IPS-18a (cell line): ENCODE measurements around the gene OTUB2.

Experiments
- H3K27ac ChIP-seq: one replicate; pipeline ENCODE4 v1.5.1; 2013; ENCODE audit warnings: low read length
- H3K27me3 ChIP-seq: one replicate; pipeline ENCODE4 v1.6.1; 2013; ENCODE audit warnings: mild to moderate bottlenecking, low read length; ENCODE audit not compliant: control insufficient read depth, insufficient read depth
- H3K36me3 ChIP-seq: one replicate; pipeline ENCODE4 v1.6.1; 2013; ENCODE audit warnings: low read depth, low read length; ENCODE audit not compliant: control insufficient read depth
- H3K4me1 ChIP-seq: one replicate; pipeline ENCODE4 v1.6.1; 2013; ENCODE audit warnings: low read depth, low read length; ENCODE audit not compliant: control insufficient read depth
- H3K4me3 ChIP-seq: one replicate; pipeline ENCODE4 v1.5.1; 2013; ENCODE audit warnings: low read length
- H3K9ac ChIP-seq: one replicate; pipeline ENCODE4 v1.6.1; 2013; ENCODE audit warnings: mild to moderate bottlenecking, low read length, moderate library complexity
- H3K9me3 ChIP-seq: one replicate; pipeline ENCODE4 v1.6.1; 2013; ENCODE audit warnings: low read depth, low read length; ENCODE audit not compliant: control insufficient read depth

Gene OTUB2

DNA sequence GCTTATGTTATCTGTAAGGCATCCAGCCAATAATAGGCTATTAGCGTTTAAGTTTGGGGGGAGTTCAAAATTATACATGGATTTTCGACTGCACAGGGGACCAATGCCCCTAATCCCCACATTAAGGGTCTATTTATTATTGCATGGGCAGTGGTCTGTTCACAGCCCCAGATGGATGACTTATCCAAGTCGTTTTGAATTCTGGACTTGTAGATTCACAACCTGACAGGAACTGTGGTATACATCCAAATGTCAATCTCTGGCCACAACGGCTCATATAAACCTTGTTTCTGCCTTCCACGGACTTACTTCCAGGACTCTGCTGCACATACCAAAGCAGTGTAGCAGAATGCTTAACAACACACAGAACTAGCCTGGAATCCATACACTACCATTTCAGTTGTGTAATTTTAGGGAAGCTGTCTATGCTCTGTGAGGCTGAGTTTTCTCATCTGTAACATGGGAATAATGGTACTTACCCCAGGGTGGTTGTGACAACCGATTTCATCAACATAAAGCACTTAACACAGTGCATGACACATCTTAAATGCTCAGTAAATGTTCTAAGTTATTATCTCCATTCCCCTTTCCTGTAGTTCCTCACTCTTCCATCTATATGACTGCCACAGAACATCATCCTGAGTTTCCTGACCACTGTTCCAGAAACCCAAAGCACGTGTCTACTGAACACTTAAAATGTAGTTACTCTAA is 51.1 kb downstream of the OTUB2 start:
- peaks cover 9% of the 10 kb centered on the region for H3K9me3 ChIP-seq
- H3K4me1 ChIP-seq = peaks cover 4% of the 10 kb centered on the region
- H3K36me3 ChIP-seq = peaks cover 22% of the 10 kb centered on the region
- H3K4me3 ChIP-seq = no peak overlapping the region
- H3K27ac ChIP-seq = no peak overlapping the region
- no peaks in the 10 kb centered on the region for H3K27me3 ChIP-seq
- no peak overlapping the region for H3K9ac ChIP-seq

DNA sequence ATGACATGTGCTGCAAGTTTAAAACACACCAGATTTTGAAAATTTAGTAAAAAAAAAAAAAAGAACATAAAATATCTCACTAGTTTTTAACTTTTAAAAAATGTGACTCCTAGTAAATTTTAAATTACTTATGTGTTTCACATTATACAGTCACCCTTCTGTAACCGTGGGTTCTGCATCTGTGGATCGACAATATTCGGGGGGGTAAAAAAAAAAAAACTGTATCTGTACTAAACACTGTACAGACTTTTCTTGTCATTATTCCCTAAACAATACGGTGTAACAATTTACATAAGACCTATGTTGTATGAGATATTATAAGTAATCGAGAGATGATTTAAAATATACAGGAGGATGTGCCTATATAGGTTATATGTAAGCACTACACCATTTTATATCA is 51.7 kb downstream of the OTUB2 start:
- peaks cover 9% of the 10 kb centered on the region for H3K9me3 ChIP-seq
- H3K36me3 ChIP-seq = peaks cover 22% of the 10 kb centered on the region
- no peak overlapping the region for H3K9ac ChIP-seq
- no peak overlapping the region for H3K4me3 ChIP-seq
- peaks cover 4% of the 10 kb centered on the region for H3K4me1 ChIP-seq
- H3K27me3 ChIP-seq = no peaks in the 10 kb centered on the region
- no peak overlapping the region for H3K27ac ChIP-seq

DNA sequence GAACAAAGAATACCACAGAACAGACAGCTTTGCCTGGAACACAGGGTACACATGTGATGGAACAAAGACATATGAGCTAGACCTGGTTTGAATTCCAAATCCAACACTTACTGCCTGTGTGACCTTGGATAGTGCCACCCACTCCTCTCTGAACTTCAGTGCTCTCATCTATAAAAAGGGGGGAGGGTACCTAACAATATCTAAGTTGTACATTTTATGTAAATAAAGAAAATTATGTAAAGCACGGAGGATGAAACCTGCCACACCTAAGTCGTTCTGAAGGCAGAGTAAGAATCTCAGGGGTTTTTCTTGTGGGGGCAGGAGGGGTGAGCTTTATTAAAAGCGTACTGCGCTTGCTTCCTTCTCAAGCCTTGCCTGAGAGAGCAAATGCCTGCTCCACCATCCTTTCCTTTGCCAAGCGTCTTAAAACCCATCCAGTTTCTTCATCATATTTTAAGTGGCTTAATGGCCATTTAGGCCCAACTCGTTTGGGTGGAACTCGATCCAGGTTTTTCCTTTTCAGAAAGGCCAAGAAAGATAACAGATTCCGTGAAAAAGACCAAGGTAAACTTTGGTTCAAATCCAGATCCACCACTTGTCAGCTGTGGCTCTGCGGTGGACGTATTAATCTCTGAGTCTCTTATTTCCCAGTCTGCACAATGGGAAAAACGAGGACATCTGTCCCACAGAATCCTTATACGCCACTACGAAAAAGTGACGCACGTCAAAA is 53.9 kb downstream of the OTUB2 start:
- Histone ChIP-seq H3K9me3 (peaks cover 6% of the 10 kb centered on the region), H3K9ac (peak overlapping the region; percentile 86), H3K27me3 (no peaks in the 10 kb centered on the region), H3K4me3 (peak overlapping the region; percentile 94), H3K27ac (no peak overlapping the region), H3K4me1 (peaks cover 4% of the 10 kb centered on the region), H3K36me3 (peaks cover 22% of the 10 kb centered on the region)

DNA sequence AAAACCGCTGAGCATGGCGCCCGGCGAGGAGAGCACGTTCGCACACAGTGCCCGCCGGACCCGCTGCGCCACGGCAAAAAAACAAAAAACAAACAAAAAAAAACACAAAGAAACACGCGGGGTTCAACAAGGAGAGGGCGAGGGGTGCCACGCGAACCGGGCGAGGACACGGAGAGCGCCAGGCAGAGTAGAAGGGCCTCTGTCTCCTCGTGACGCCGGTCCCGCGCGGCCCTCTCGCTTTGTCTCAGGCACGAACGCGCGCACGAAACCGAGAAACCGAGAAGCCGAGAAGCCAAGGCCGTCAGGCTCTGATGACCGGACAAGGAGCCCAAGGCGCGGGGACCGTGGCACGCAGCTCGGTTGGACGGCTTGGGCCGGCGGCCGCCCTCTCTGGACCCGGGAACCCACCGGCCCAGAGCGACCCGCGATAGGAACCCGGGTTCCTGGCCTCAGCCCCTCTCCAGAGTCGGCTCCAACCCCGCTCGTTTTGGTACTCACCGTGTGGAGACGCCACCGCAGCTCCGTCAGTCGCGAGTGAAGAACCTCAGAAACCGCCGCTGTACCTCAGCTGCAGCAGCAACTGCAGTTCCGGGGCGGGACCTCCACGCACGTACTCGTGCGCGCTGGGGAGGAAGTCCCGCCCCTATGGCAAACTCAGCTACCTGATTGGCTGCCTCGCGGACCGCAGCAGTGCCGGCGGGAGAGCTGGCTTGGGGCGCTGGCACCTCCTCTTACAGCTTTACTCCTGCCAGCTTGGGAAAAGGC is 54.7 kb downstream of the OTUB2 start, which contains the start of the genes DDX24 and IFI27L1:
DDX24 (minus strand) TSS at position 582 of the 765 bp plus-strand sequence. CDS start 1,460 bp downstream, outside the sequence.
IFI27L1 (plus strand) TSS at position 690 of the 765 bp plus-strand sequence. CDS start 15,628 bp downstream, outside the sequence.
- H3K27me3 ChIP-seq = no peaks in the 10 kb centered on the region
- H3K9ac ChIP-seq = peak within 1 kb of the TSS; percentile 86
- peaks cover 22% of the 10 kb centered on the region for H3K36me3 ChIP-seq
- no peaks in the 10 kb centered on the region for H3K9me3 ChIP-seq
- peak within 1 kb of the TSS; percentile 94 for H3K4me3 ChIP-seq
- H3K4me1 ChIP-seq = peaks cover 4% of the 10 kb centered on the region
- H3K27ac ChIP-seq = peak within 1 kb of the TSS; percentile 25

DNA sequence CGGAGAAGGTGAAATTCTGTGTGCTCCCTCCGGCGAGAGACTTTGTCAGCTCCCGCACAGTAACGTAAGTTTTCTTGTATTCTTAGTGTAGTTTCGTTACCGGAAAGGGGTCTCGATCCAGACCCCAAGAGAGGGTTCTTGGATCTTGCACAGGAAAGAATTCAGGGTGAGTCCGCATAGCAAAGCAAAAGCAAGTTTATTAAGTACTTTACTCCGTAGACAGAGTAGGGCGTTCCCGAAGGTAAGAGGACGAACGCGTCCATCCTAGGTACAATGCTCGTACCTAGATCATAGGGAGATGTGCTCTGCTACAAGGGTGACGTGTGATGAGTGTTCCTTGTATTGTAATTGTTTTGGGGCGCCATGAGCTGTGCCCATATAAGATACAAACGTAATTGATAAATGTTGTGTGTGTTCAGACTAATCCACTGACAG is 55.3 kb downstream of the OTUB2 start:
- Histone ChIP-seq H3K36me3 (peaks cover 22% of the 10 kb centered on the region), H3K27ac (peak overlapping the region; percentile 25), H3K4me1 (peaks cover 4% of the 10 kb centered on the region), H3K9me3 (no peaks in the 10 kb centered on the region), H3K9ac (peak overlapping the region; percentile 86), H3K27me3 (no peaks in the 10 kb centered on the region), H3K4me3 (peak overlapping the region; percentile 94)

DNA sequence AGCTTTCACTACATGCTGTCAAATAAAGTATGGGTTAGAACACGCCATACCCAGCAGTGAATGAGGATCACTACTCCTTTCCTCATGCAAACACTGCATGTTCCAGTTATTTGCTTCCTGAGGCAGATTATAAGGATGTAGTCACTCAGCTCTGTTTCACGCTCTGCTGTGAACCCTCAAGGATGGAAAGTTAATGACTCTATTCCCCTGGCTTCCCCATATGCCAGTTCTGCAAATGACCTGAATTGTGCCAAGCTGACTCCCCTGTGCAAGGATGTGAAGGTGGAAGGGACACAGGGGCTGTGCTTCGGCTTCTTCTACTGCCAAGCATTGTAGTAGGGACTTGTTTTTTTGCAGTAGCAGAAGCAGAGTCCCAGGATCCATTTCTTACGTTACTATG is 61.8 kb downstream of the OTUB2 start:
- Histone ChIP-seq H3K4me1 (no peaks in the 10 kb centered on the region), H3K9me3 (no peaks in the 10 kb centered on the region), H3K4me3 (no peak overlapping the region), H3K27ac (no peak overlapping the region), H3K36me3 (no peaks in the 10 kb centered on the region), H3K27me3 (no peaks in the 10 kb centered on the region), H3K9ac (no peak overlapping the region)

DNA sequence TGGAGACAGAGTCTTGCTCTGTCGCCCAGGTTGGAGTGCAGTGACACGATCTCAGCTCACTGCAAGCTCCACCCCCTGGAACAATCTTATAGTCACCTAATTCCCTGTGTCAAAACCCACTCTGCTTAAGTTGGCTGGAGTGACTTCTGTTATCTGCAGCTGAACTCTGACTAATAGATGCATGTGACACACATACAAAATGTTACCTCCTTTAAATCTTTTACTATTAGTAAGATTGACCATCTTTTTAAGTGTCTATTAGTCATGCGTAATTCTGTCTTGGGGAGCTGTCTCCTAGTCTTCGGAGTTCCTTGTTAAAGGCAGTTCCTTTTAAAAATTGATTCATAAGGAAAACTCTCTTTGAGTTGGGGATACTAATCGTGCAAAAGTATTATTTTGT is 62.4 kb downstream of the OTUB2 start:
- H3K4me3 ChIP-seq = no peak overlapping the region
- H3K27me3 ChIP-seq = no peaks in the 10 kb centered on the region
- H3K9ac ChIP-seq = no peak overlapping the region
- H3K27ac ChIP-seq = no peak overlapping the region
- H3K4me1 ChIP-seq = no peaks in the 10 kb centered on the region
- H3K36me3 ChIP-seq = no peaks in the 10 kb centered on the region
- H3K9me3 ChIP-seq = no peaks in the 10 kb centered on the region

DNA sequence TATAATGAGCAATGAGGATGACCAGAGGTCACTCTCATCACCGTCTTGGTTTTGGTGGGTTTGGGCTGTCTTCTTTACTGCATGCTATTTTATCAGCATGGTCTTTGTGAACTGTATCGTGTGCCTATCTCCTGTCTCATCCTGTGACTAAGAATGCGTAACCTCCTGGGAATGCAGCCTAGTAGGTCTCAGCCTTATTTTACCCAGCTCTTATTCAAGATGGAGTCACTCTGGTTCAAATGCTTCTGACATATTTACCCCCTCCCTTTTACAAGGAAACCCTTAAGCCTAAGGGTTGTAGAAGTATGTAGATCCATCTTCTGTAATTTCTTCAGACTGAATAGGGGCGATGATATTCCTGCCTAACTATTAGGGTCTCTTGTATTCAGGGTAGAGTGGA is 63.3 kb downstream of the OTUB2 start:
- Histone ChIP-seq H3K9ac (no peak overlapping the region), H3K27ac (no peak overlapping the region), H3K4me3 (no peak overlapping the region), H3K9me3 (no peaks in the 10 kb centered on the region), H3K27me3 (no peaks in the 10 kb centered on the region), H3K36me3 (no peaks in the 10 kb centered on the region), H3K4me1 (no peaks in the 10 kb centered on the region)

DNA sequence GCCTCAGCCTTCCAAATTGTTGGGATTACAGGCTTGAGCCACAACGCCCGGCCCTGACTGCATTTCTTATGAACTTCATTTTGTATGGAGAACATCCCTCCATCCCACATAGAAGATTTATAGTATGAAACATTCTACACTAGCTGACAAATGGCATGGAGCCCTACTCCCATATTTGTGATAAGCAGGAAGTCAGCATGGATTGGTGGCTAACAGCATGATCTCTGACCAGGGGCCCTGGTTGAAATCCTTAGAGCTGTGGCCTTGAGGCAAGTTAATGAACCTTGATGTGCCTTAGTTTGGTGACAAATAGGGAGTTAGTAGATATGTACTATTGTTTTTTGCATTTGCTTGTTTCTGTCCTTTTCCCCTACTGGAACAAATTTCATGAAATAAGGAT is 67.3 kb downstream of the OTUB2 start:
- H3K36me3 ChIP-seq = no peaks in the 10 kb centered on the region
- no peaks in the 10 kb centered on the region for H3K4me1 ChIP-seq
- H3K9me3 ChIP-seq = no peaks in the 10 kb centered on the region
- no peak overlapping the region for H3K9ac ChIP-seq
- H3K4me3 ChIP-seq = no peak overlapping the region
- no peak overlapping the region for H3K27ac ChIP-seq
- H3K27me3 ChIP-seq = no peaks in the 10 kb centered on the region

DNA sequence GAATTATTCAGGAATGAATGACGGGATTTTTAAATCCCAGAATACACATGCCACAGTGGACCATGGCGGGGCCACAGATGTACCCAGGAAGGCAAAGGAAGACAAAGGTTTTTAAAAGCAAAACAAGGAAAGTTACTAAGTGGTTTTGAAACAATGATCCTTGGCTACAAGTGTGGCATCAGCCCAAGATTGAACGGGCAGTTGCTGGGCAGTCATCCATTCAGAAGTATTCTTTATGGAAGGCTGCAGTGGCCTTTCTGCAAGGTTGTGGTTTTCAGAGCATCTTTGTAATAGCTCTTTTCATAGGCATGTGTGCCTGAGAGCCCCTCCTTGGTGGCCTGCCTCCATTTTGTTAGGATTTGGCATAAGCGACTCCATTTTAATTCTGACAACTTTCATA is 71.0 kb downstream of the OTUB2 start:
- H3K27me3 ChIP-seq = no peaks in the 10 kb centered on the region
- no peaks in the 10 kb centered on the region for H3K4me1 ChIP-seq
- H3K9me3 ChIP-seq = no peaks in the 10 kb centered on the region
- no peaks in the 10 kb centered on the region for H3K36me3 ChIP-seq
- H3K4me3 ChIP-seq = no peak overlapping the region
- no peak overlapping the region for H3K27ac ChIP-seq
- no peak overlapping the region for H3K9ac ChIP-seq
